ENCODE data around the gene MYOZ2. TPM values are rescaled to one million over a fixed set of nuclear protein-coding genes. Genes with fewer than 3 reads are reported as not detected.

The MYOZ2 gene
- not detected for polyA plus RNA-seq (2012; ENCODE audit: missing spikeins)

- TF ChIP-seq POLR2A (IDR thresholded peaks at IDR 0.05; ENCODE audit: low read depth, low read length) (no peak), POLR2AphosphoS5 (IDR thresholded peaks at IDR 0.05; ENCODE audit: low read depth, low read length) (no peak), TAF1 (IDR thresholded peaks at IDR 0.05; ENCODE audit: borderline replicate concordance, low read depth, low read length) (no peak)
- no peak for DNase-seq (ENCODE audit: insufficient read length)
- no peak for FAIRE-seq
Observed at GRCh38 chr4:119135721-119136121, at the start of gene MYOZ2. Gene MYOZ2 (plus strand): TSS chr4:119135832. CDS start chr4:119136526, 694 bp downstream.

GRCh38 chr4:119087121-119087520 is 48.5 kb upstream of the MYOZ2 start:
- no peak for TF ChIP-seq POLR2A (IDR thresholded peaks at IDR 0.05; ENCODE audit: low read depth, low read length)
- no peak for TF ChIP-seq POLR2AphosphoS5 (IDR thresholded peaks at IDR 0.05; ENCODE audit: low read depth, low read length)
- no peak for TF ChIP-seq TAF1 (IDR thresholded peaks at IDR 0.05; ENCODE audit: borderline replicate concordance, low read depth, low read length)
- DNase-seq (ENCODE audit: insufficient read length) (no peak), FAIRE-seq (no peak)

GRCh38 chr4:119087656-119088055 is 48.0 kb upstream of the MYOZ2 start:
- TF ChIP-seq POLR2AphosphoS5 (IDR thresholded peaks at IDR 0.05; ENCODE audit: low read depth, low read length) (no peak), TAF1 (IDR thresholded peaks at IDR 0.05; ENCODE audit: borderline replicate concordance, low read depth, low read length) (no peak), POLR2A (IDR thresholded peaks at IDR 0.05; ENCODE audit: low read depth, low read length) (no peak)
- DNase-seq (ENCODE audit: insufficient read length) (no peak), FAIRE-seq (no peak)

- TF ChIP-seq TAF1 (IDR thresholded peaks at IDR 0.05; ENCODE audit: borderline replicate concordance, low read depth, low read length) (no peak), POLR2AphosphoS5 (IDR thresholded peaks at IDR 0.05; ENCODE audit: low read depth, low read length) (no peak), POLR2A (IDR thresholded peaks at IDR 0.05; ENCODE audit: low read depth, low read length) (no peak)
- no peak for DNase-seq (ENCODE audit: insufficient read length)
- no peak for FAIRE-seq
Observed at GRCh38 chr4:119093042-119093827, 42.4 kb upstream of the MYOZ2 start.

- FAIRE-seq (peak; percentile 73), DNase-seq (ENCODE audit: insufficient read length) (no peak)
- TF ChIP-seq TAF1 (IDR thresholded peaks at IDR 0.05; ENCODE audit: borderline replicate concordance, low read depth, low read length): no peak
- TF ChIP-seq POLR2A (IDR thresholded peaks at IDR 0.05; ENCODE audit: low read depth, low read length): no peak
- TF ChIP-seq POLR2AphosphoS5 (IDR thresholded peaks at IDR 0.05; ENCODE audit: low read depth, low read length): no peak
Observed at GRCh38 chr4:119097282-119097900, 38.2 kb upstream of the MYOZ2 start.

- no peak for DNase-seq (ENCODE audit: insufficient read length)
- TF ChIP-seq POLR2AphosphoS5 (IDR thresholded peaks at IDR 0.05; ENCODE audit: low read depth, low read length): no peak
- FAIRE-seq: no peak
Observed at GRCh38 chr4:119098306-119098705, 37.3 kb upstream of the MYOZ2 start.

GRCh38 chr4:119099227-119099810 is 36.3 kb upstream of the MYOZ2 start:
- no peak for DNase-seq (ENCODE audit: insufficient read length)
- FAIRE-seq: no peak
- TF ChIP-seq POLR2AphosphoS5 (IDR thresholded peaks at IDR 0.05; ENCODE audit: low read depth, low read length) (no peak), POLR2A (IDR thresholded peaks at IDR 0.05; ENCODE audit: low read depth, low read length) (no peak), TAF1 (IDR thresholded peaks at IDR 0.05; ENCODE audit: borderline replicate concordance, low read depth, low read length) (no peak)

- TF ChIP-seq POLR2A (IDR thresholded peaks at IDR 0.05; ENCODE audit: low read depth, low read length) (no peak), POLR2AphosphoS5 (IDR thresholded peaks at IDR 0.05; ENCODE audit: low read depth, low read length) (no peak), TAF1 (IDR thresholded peaks at IDR 0.05; ENCODE audit: borderline replicate concordance, low read depth, low read length) (no peak)
- FAIRE-seq (no peak), DNase-seq (ENCODE audit: insufficient read length) (no peak)
Observed at GRCh38 chr4:119100655-119101054, 35.0 kb upstream of the MYOZ2 start.

GRCh38 chr4:119103263-119103662 is 32.4 kb upstream of the MYOZ2 start:
- no peak for DNase-seq (ENCODE audit: insufficient read length)
- no peak for FAIRE-seq
- TF ChIP-seq POLR2A (IDR thresholded peaks at IDR 0.05; ENCODE audit: low read depth, low read length) (no peak), TAF1 (IDR thresholded peaks at IDR 0.05; ENCODE audit: borderline replicate concordance, low read depth, low read length) (no peak), POLR2AphosphoS5 (IDR thresholded peaks at IDR 0.05; ENCODE audit: low read depth, low read length) (no peak)

GRCh38 chr4:119104644-119105273 is 30.9 kb upstream of the MYOZ2 start:
- TF ChIP-seq POLR2A (IDR thresholded peaks at IDR 0.05; ENCODE audit: low read depth, low read length): no peak
- TF ChIP-seq POLR2AphosphoS5 (IDR thresholded peaks at IDR 0.05; ENCODE audit: low read depth, low read length): no peak
- no peak for TF ChIP-seq TAF1 (IDR thresholded peaks at IDR 0.05; ENCODE audit: borderline replicate concordance, low read depth, low read length)
- DNase-seq (ENCODE audit: insufficient read length) (no peak), FAIRE-seq (no peak)

GRCh38 chr4:119105605-119106004 is 30.0 kb upstream of the MYOZ2 start:
- DNase-seq (ENCODE audit: insufficient read length): no peak
- TF ChIP-seq TAF1 (IDR thresholded peaks at IDR 0.05; ENCODE audit: borderline replicate concordance, low read depth, low read length) (no peak), POLR2A (IDR thresholded peaks at IDR 0.05; ENCODE audit: low read depth, low read length) (no peak), POLR2AphosphoS5 (IDR thresholded peaks at IDR 0.05; ENCODE audit: low read depth, low read length) (no peak)
- FAIRE-seq: no peak

All from GM12892 (cell line).